ENCODE measurements around the gene HSF2.

DNA sequence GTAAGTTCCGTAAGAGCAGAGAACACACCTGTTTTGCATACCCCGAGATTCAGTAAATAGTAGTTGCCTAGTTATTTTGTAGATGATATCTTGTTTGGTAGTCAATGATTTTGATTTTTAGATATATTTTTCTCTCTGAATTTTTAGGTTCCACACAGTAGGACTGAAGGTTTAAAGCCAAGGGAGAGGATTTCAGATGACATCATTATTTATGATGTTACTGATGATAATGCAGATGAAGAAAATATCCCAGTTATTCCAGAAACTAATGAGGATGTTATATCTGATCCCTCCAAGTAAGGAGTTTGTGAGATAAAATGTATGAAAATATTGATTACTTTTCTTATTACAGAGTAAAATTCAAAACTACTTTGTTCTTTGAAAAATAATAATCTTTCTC lies 22.6 kb downstream of the HSF2 start:
- TF ChIP-seq, protein P1, sequence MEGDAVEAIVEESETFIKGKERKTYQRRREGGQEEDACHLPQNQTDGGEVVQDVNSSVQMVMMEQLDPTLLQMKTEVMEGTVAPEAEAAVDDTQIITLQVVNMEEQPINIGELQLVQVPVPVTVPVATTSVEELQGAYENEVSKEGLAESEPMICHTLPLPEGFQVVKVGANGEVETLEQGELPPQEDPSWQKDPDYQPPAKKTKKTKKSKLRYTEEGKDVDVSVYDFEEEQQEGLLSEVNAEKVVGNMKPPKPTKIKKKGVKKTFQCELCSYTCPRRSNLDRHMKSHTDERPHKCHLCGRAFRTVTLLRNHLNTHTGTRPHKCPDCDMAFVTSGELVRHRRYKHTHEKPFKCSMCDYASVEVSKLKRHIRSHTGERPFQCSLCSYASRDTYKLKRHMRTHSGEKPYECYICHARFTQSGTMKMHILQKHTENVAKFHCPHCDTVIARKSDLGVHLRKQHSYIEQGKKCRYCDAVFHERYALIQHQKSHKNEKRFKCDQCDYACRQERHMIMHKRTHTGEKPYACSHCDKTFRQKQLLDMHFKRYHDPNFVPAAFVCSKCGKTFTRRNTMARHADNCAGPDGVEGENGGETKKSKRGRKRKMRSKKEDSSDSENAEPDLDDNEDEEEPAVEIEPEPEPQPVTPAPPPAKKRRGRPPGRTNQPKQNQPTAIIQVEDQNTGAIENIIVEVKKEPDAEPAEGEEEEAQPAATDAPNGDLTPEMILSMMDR (IDR thresholded peaks at IDR 0.05), result no peak
- TF ChIP-seq POLR2A (IDR thresholded peaks at IDR 0.05) (no peak), POLR2AphosphoS5 (IDR thresholded peaks at IDR 0.05) (no peak), EP300 (IDR thresholded peaks at IDR 0.05; ENCODE audit: low read depth) (no peak)

Measured in transverse colon (tissue), 4 donors.